HG02571 (cell line): ENCODE measurements around the gene RHBDL2.
"Not testable (repeated sequence)": the region's sequence is repeated elsewhere in the genome, so short reads cannot be mapped to it uniquely, and the experiment has no call there.

Experiments
- ATAC-seq: cut with Tn5 transposase; IDR thresholded peaks from one replicate; pipeline ENCODE4 v1.9.1; 2021; ENCODE audit warnings: mild to moderate bottlenecking, moderate library complexity; ENCODE audit not compliant: unreplicated experiment

Gene RHBDL2

DNA sequence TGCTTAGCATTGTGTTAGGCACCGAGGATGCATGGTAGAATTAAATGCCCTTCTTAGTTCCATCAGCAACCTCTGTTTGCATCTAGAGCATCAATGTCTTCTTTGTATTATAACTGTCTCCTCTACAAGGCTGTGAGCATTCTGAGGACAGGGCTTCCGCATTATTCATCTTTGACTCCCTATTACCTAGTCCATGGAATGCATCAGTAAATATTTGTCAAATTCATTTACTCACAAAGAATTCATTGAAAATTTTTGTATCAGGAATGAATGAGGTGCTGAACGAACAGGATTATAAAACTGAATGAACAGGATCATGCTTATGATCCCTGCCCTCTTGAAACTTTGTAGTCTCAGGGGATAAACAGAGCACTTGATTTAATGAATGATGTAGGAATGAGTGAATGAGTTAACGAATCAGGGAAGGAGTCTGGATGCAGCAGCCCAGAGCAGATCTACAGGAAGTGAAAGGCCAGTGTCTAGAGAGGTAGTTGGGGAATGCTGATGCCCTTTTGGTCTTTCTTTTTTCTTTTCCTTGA lies 2.8 kb downstream of the RHBDL2 start:
- ATAC-seq: no peak

- no peak for ATAC-seq
Measured at GRCh38 chr1:38932571-38932970, 9.1 kb downstream of the RHBDL2 start.

- ATAC-seq: no peak
Measured at GRCh38 chr1:38929476-38929875, 12.2 kb downstream of the RHBDL2 start.

GRCh38 chr1:38929054-38929453 lies 12.6 kb downstream of the RHBDL2 start:
- ATAC-seq: no peak

DNA sequence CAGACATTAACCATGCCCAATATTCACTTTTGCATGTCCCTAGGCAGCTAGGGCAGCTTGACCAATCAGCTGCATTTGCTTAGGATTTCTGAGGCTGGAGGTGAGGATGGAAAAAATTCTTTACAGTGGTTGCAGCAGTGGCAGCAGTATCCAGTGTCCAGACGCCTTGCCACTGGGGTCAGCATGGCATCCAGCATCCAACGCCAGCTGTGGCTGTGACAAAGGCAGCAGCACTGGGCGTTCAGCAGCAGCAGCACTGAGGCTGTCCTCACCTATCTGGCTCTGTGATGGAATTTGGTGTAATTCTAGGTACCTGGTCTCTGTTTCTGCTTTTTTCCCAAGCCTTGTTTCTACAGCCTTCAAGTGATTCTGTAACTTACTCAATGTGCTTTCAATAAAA lies 15.5 kb downstream of the RHBDL2 start:
- ATAC-seq: no peak

DNA sequence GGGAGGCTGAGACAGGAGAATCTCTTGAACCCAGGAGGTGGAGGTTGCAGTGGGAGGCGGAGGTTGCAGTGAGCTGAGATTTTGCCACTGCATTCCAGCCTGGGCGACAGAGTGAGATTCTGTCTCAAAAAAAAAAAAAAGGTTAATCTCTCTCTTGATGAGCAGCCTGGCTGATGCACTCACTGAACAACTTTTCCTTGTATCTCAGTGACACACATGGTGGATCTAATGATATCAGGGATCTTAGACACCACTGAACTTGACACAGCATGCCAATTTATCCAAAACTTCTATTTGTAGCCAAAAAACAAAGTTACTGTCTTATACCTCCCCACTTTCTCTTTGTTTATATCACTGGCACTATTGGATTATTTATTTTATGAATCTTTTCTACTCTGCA lies 16.2 kb downstream of the RHBDL2 start:
- ATAC-seq: no peak

- no peak for ATAC-seq
Measured at GRCh38 chr1:38923607-38924006, 18.0 kb downstream of the RHBDL2 start.

- no peak for ATAC-seq
Measured at GRCh38 chr1:38919130-38919529, 22.5 kb downstream of the RHBDL2 start.

DNA sequence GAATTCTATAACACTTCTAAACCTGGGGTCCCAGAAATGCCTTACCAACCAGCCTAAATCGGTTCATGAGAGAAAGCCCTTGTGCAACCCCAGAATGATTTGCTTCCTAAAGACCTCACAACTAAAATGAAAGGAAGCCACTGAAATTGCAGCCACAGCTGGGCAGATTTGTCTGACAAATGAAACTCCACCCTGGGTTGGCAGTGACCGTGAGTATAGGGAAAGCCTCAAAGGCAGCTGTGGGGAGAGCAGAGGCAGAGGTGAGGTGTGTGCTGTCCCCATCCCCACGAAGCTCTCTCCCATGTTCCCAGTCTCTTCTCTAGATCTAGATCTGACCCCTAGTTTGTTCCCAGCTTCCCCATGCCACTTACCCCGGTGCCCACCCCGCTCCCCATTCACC lies 23.1 kb downstream of the RHBDL2 start:
- no peak for ATAC-seq

DNA sequence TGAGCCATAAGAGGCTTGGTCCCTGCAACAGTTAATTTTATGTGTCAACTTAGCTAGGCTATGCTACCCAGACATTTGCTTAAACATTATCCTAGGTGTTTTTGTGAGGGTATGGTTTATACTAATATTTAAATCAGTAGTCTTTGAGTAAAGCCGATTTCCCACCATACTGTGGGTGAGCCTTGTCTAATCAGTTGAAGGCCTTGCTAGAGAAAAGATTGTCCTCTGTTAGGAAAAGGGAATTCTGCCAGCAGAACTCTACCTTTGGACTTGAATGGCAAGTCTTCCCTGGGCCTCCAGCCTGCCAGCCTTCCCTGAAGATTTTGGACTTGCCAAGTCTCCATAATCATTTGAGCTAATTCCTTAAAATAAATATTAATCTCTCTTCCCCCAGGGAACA lies 23.9 kb downstream of the RHBDL2 start:
- no peak for ATAC-seq

- ATAC-seq: no peak
Measured at GRCh38 chr1:38917337-38917736, 24.3 kb downstream of the RHBDL2 start.

GRCh38 chr1:38915352-38915948 lies 26.2 kb downstream of the RHBDL2 start:
- no peak for ATAC-seq

DNA sequence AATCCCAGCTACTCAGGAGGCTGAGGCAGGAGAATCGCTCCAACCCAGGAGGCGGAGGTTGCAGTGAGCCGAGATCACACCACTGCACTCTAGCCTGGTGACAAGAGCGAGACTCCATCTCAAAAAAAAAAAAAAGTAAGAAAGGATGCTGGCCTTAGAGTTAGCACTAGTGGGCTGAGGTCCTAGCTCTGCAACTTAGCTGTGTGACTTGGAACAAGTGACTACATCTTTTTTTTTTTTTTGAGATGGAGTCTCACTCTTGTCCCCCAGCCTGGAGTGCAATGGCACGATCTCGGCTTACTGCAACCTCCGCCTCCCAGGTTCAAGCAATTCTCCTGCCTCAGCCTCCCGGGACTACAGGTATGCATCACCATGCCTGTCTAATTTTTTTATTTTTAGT lies 26.7 kb downstream of the RHBDL2 start:
- ATAC-seq: not testable (repeated sequence)

DNA sequence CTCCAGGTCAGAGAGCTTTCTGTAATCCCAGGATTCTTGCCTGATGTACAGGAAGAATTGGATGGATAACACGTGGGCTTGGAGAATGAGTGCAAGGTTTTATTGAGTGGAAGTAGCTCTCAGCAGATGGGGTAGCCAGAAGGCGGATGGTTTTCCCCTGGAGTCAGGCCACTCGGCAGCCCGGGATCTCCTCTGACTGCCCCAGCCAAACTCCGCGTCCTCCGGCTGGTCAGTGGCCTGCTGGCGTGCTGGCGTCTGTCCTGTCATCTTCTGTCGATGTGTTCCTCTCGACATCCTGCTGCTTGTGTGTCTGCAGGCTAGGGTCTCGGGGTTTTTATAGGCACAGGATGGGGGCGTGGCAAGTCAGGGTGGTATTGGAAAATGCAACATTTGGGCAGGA lies 32.8 kb downstream of the RHBDL2 start:
- ATAC-seq: no peak

GRCh38 chr1:38905985-38906384 lies 35.6 kb downstream of the RHBDL2 start:
- no peak for ATAC-seq

GRCh38 chr1:38899560-38899959 lies 42.1 kb downstream of the RHBDL2 start:
- no peak for ATAC-seq

GRCh38 chr1:38898653-38899230 lies 42.9 kb downstream of the RHBDL2 start:
- ATAC-seq: no peak

- ATAC-seq: no peak
Measured at GRCh38 chr1:38896169-38896568, 45.5 kb downstream of the RHBDL2 start.

- no peak for ATAC-seq
Measured at GRCh38 chr1:38892976-38893375, 48.7 kb downstream of the RHBDL2 start.

DNA sequence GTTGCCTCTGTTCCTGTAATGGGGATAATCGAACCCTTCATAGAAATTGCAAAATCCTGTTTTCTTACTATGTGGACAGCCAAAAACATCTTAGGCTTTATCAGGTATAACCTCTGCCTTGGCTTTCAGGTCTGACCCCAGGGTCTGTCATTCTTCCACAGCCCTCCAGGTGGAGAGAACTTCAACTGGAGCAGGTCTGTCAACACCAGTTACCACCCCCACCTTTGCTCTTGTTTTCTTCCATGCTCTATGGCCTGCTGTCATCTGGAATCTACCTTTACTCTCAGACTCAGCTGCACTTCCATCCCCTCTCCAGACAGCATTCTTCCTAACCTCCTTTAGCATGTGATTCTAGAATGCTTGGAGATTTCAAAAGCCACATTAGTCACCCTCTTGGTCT lies 49.9 kb downstream of the RHBDL2 start:
- no peak for ATAC-seq

DNA sequence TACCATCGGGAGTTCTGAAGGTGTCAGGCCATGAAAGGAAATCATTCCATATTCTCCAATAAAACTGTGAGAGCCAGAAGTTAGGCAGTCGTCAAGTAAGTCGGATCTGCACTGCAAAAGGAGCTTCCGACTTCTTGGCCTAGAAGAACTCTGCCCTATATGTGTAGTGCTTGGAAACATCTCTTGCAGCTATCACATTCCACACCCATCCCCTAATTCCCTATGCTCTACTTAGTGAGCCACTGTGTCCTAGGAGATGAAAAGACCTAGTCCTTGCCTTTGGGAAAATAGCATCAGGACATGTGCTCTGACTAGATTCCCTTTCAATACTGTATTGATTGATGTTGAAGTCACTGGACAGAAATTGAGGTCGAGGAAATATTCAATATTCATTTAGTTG lies 52.0 kb downstream of the RHBDL2 start:
- ATAC-seq: no peak

GRCh38 chr1:38888423-38889333 lies 53.0 kb downstream of the RHBDL2 start:
- no peak for ATAC-seq
